ENCODE measurements around the gene PCDHGB1. TPM values are rescaled to one million over a fixed set of nuclear protein-coding genes. Genes with fewer than 3 reads are reported as not detected.
"Not testable (repeated sequence)": the region's sequence is repeated elsewhere in the genome, so short reads cannot be mapped to it uniquely, and the experiment has no call there.

PCDHGB1 gene
- polyA plus RNA-seq, 3 donors, result 1.7 to 1.8 (median 1.7) TPM

- no peak for DNase-seq
Observed at GRCh38 chr5:141382469-141383294, 32.8 kb downstream of the PCDHGB1 start, which contains the start of gene PCDHGA7. Gene PCDHGA7, plus strand, starts transcription at chr5:141382742. Its CDS starts 158 bp downstream, at chr5:141382900.

DNA sequence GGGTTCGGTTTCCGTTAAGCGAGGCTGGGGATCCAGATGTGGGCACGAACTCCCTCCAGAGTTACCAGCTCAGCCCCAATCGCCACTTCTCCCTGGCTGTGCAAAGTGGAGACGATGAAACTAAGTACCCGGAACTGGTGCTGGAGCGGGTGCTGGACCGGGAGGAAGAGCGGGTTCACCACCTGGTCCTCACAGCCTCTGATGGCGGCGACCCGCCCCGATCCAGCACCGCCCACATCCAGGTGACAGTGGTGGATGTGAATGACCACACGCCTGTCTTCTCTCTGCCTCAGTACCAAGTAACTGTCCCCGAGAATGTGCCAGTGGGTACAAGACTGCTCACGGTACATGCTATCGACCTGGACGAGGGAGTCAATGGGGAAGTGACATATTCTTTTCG lies 33.4 kb downstream of the PCDHGB1 start:
- DNase-seq, result no peak

GRCh38 chr5:141384471-141385267 lies 34.8 kb downstream of the PCDHGB1 start:
- DNase-seq, result no peak

- not testable (repeated sequence) for DNase-seq
Observed at GRCh38 chr5:141387557-141388311, 37.8 kb downstream of the PCDHGB1 start, which contains the start of gene PCDHGB4. Gene PCDHGB4, plus strand, starts transcription at chr5:141387698. Its CDS starts 187 bp downstream, at chr5:141387885.

GRCh38 chr5:141388661-141389060 lies 38.8 kb downstream of the PCDHGB1 start:
- DNase-seq, result no peak

GRCh38 chr5:141389153-141390042 lies 39.5 kb downstream of the PCDHGB1 start:
- DNase-seq, result no peak

DNA sequence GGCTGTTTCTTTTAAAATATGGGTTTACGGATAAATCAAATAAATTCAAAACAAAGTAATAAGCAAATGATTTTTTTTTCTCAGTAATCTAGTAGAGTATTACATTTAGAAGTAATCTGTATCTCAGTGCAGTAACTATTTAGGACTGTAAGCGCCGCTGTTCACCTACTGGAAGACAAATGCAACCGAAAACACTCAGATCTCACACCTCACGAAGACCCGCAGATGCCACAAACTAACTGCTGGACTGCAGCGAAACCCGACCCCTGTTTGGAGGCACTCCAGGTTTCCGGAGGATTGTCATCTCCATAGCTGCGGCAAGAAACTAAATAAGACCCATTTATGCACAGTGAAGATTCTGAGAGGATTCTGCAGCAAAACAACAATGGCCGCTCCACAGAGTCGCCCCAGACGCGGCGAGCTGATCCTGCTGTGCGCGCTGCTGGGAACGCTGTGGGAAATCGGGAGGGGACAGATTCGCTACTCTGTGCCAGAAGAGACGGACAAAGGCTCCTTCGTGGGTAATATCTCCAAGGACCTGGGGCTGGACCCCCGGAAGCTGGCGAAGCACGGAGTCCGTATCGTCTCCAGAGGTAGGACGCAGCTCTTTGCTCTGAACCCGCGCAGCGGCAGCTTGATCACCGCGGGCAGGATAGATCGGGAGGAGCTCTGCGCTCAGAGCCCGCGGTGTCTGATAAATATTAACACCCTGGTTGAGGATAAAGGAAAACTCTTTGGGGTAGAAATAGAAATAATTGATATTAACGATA lies 42.7 kb downstream of the PCDHGB1 start, which contains the start of gene PCDHGA8:
PCDHGA8 (plus strand) TSS at position 205 of the 770 bp plus-strand sequence; CDS start at position 386, 181 bp downstream.
- DNase-seq, result no peak

DNA sequence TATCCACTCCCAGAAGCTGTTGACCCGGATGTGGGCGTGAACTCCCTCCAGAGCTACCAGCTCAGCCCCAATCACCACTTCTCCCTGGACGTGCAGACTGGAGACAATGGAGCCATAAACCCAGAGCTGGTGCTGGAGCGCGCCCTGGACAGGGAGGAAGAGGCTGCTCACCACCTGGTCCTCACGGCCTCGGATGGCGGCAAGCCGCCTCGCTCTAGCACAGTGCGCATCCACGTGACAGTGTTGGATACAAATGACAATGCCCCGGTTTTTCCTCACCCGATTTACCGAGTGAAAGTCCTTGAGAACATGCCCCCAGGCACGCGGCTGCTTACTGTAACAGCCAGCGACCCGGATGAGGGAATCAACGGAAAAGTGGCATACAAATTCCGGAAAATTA lies 43.4 kb downstream of the PCDHGB1 start:
- no peak for DNase-seq

DNA sequence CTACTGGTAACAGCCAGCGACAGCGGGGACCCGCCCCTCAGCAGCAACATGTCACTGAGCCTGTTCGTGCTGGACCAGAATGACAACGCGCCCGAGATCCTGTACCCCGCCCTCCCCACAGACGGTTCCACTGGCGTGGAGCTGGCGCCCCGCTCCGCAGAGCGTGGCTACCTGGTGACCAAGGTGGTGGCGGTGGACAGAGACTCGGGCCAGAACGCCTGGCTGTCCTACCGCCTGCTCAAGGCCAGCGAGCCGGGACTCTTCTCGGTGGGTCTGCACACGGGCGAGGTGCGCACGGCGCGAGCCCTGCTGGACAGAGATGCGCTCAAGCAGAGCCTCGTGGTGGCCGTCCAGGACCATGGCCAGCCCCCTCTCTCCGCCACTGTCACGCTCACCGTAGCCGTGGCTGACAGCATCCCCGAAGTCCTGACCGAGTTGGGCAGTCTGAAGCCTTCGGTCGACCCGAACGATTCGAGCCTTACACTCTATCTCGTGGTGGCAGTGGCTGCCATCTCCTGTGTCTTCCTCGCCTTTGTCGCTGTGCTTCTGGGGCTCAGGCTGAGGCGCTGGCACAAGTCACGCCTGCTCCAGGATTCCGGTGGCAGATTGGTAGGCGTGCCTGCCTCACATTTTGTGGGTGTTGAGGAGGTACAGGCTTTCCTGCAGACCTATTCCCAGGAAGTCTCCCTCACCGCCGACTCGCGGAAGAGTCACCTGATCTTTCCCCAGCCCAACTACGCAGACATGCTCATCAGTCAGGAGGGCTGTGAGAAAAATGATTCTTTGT lies 44.7 kb downstream of the PCDHGB1 start:
- DNase-seq, result not testable (repeated sequence)

GRCh38 chr5:141397756-141398551 lies 48.1 kb downstream of the PCDHGB1 start, which contains the start of gene PCDHGB5:
Gene PCDHGB5, plus strand, starts transcription at chr5:141397947. Its CDS starts 181 bp downstream, at chr5:141398128.
- DNase-seq, result not testable (repeated sequence)

DNA sequence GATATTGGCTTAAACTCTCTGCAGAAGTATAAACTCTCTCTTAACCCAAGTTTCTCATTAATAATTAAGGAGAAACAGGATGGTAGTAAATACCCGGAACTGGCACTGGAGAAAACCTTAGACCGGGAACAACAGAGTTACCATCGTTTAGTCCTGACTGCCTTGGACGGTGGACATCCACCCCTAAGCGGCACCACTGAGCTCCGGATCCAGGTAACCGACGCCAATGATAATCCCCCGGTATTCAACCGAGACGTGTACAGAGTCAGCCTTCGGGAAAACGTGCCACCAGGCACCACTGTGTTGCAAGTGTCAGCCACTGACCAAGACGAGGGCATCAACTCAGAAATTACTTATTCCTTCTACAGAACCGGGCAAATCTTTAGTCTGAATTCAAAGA lies 48.7 kb downstream of the PCDHGB1 start:
- no peak for DNase-seq

DNA sequence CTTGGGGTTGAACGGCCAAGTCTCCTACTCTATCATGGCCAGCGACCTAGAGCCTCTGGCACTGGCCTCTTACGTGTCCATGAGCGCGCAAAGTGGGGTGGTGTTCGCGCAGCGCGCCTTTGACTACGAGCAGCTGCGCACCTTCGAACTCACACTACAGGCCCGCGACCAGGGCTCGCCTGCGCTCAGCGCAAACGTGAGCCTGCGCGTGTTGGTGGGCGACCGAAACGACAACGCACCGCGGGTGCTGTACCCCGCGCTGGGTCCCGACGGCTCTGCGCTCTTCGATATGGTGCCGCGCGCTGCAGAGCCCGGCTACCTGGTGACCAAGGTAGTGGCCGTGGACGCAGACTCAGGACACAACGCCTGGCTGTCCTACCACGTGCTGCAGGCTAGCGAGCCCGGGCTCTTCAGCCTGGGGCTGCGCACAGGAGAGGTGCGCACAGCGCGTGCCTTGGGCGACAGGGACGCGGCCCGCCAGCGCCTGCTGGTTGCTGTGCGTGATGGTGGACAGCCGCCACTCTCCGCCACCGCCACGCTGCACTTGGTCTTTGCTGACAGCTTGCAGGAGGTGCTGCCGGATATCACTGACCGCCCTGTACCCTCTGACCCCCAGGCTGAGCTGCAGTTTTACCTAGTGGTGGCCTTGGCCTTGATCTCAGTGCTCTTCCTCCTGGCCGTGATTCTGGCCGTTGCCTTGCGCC lies 49.8 kb downstream of the PCDHGB1 start:
- DNase-seq, result no peak

Other genes with a start within 250 kb of the PCDHGB1 start
- 1 to 10 TPM; 3.7 to 4.7 (median 3.8) TPM for gene PCDHB3, start 249.6 kb upstream of the PCDHGB1 start, polyA plus RNA-seq (ENCODE audit: insufficient read length in 3 of 3)
- 1 to 10 TPM in 2 of 3 donors, under 1 TPM in 1; 0.97 to 2.1 (median 2.0) TPM for gene PCDHB4, start 228.3 kb upstream of the PCDHGB1 start, polyA plus RNA-seq (ENCODE audit: insufficient read length in 3 of 3)
- 1 to 10 TPM; 5.3 to 9.5 (median 9.1) TPM for gene PCDHB5, start 214.9 kb upstream of the PCDHGB1 start, polyA plus RNA-seq (ENCODE audit: insufficient read length in 3 of 3)
- gene PCDHB6, start 200.0 kb upstream of the PCDHGB1 start, polyA plus RNA-seq (ENCODE audit: insufficient read length in 3 of 3), result 1 to 10 TPM; 1.6 to 3.1 (median 3.0) TPM
- 1 to 10 TPM; 3.5 to 4.4 (median 4.2) TPM for gene PCDHB7, start 177.5 kb upstream of the PCDHGB1 start, polyA plus RNA-seq (ENCODE audit: insufficient read length in 3 of 3)
- 1 to 10 TPM; 1.5 to 3.1 (median 2.1) TPM for gene PCDHB8, start 172.3 kb upstream of the PCDHGB1 start, polyA plus RNA-seq (ENCODE audit: insufficient read length in 3 of 3)
- 1 to 10 TPM; 5.1 to 7.4 (median 6.5) TPM for gene PCDHB16, start 167.7 kb upstream of the PCDHGB1 start, polyA plus RNA-seq (ENCODE audit: insufficient read length in 3 of 3)
- 1 to 10 TPM; 3.4 to 4.5 (median 4.1) TPM for gene PCDHB9, start 162.9 kb upstream of the PCDHGB1 start, polyA plus RNA-seq (ENCODE audit: insufficient read length in 3 of 3)
- gene PCDHB10, start 157.7 kb upstream of the PCDHGB1 start, polyA plus RNA-seq (ENCODE audit: insufficient read length in 3 of 3), result 1 to 10 TPM; 4.9 to 6.6 (median 6.4) TPM
- gene PCDHB11, start 150.5 kb upstream of the PCDHGB1 start, polyA plus RNA-seq (ENCODE audit: insufficient read length in 3 of 3), result 1 to 10 TPM; 3.8 to 6.5 (median 4.6) TPM
- 1 to 10 TPM; 3.6 to 4.6 (median 4.5) TPM for gene PCDHB12, start 141.4 kb upstream of the PCDHGB1 start, polyA plus RNA-seq (ENCODE audit: insufficient read length in 3 of 3)
- gene PCDHB13, start 136.2 kb upstream of the PCDHGB1 start, polyA plus RNA-seq (ENCODE audit: insufficient read length in 3 of 3), result 1 to 10 TPM; 6.4 to 7.5 (median 6.9) TPM
- 10 to 100 TPM; 10.1 to 11.2 (median 10.2) TPM for gene PCDHB14, start 126.8 kb upstream of the PCDHGB1 start, polyA plus RNA-seq (ENCODE audit: insufficient read length in 3 of 3)
- gene PCDHB15, start 104.7 kb upstream of the PCDHGB1 start, polyA plus RNA-seq (ENCODE audit: insufficient read length in 3 of 3), result 10 to 100 TPM; 14.3 to 15.2 (median 14.7) TPM
- gene SLC25A2, start 46.0 kb upstream of the PCDHGB1 start, polyA plus RNA-seq (ENCODE audit: insufficient read length in 3 of 3), result under 1 TPM in 2 of 3 donors, not detected in 1; 0.19 to 0.21 TPM
- gene TAF7, start 29.3 kb upstream of the PCDHGB1 start, polyA plus RNA-seq (ENCODE audit: insufficient read length in 3 of 3), result 100 to 1,000 TPM; 137 to 157 (median 148) TPM
- 1 to 10 TPM in 2 of 3 donors, under 1 TPM in 1; 0.81 to 1.7 (median 1.0) TPM for gene PCDHGA1, start 19.6 kb upstream of the PCDHGB1 start, polyA plus RNA-seq (ENCODE audit: insufficient read length in 3 of 3)
- gene PCDHGA2, start 11.3 kb upstream of the PCDHGB1 start, polyA plus RNA-seq (ENCODE audit: insufficient read length in 3 of 3), result 1 to 10 TPM; 6.3 to 8.3 (median 6.4) TPM
- 1 to 10 TPM; 3.4 to 4.5 (median 3.8) TPM for gene PCDHGA3, start 6.3 kb upstream of the PCDHGB1 start, polyA plus RNA-seq (ENCODE audit: insufficient read length in 3 of 3)
- 1 to 10 TPM; 2.3 to 3.0 (median 2.4) TPM for gene PCDHGA4, start 4.9 kb downstream of the PCDHGB1 start, polyA plus RNA-seq (ENCODE audit: insufficient read length in 3 of 3)
- gene PCDHGB2, start 9.9 kb downstream of the PCDHGB1 start, polyA plus RNA-seq (ENCODE audit: insufficient read length in 3 of 3), result 1 to 10 TPM; 3.5 to 4.9 (median 3.6) TPM
- 1 to 10 TPM; 2.6 to 3.2 (median 2.6) TPM for gene PCDHGA5, start 14.1 kb downstream of the PCDHGB1 start, polyA plus RNA-seq (ENCODE audit: insufficient read length in 3 of 3)
- gene PCDHGB3, start 20.1 kb downstream of the PCDHGB1 start, polyA plus RNA-seq (ENCODE audit: insufficient read length in 3 of 3), result 1 to 10 TPM; 1.9 to 2.6 (median 2.5) TPM
- 1 to 10 TPM; 6.4 to 8.5 (median 7.9) TPM for gene PCDHGA6, start 23.8 kb downstream of the PCDHGB1 start, polyA plus RNA-seq (ENCODE audit: insufficient read length in 3 of 3)
- 1 to 10 TPM; 2.2 to 2.5 (median 2.5) TPM for gene PCDHGA7, start 32.6 kb downstream of the PCDHGB1 start, polyA plus RNA-seq (ENCODE audit: insufficient read length in 3 of 3)
- gene PCDHGB4, start 37.6 kb downstream of the PCDHGB1 start, polyA plus RNA-seq (ENCODE audit: insufficient read length in 3 of 3), result 1 to 10 TPM; 4.9 to 6.2 (median 6.2) TPM
- gene PCDHGA8, start 42.5 kb downstream of the PCDHGB1 start, polyA plus RNA-seq (ENCODE audit: insufficient read length in 3 of 3), result under 1 TPM; 0.78 to 0.85 (median 0.81) TPM
- gene PCDHGB5, start 47.8 kb downstream of the PCDHGB1 start, polyA plus RNA-seq (ENCODE audit: insufficient read length in 3 of 3), result 10 to 100 TPM in 1 of 3 donors, 1 to 10 TPM in 2; 9.3 to 12.0 (median 9.7) TPM
- 1 to 10 TPM; 4.8 to 6.1 (median 5.5) TPM for gene PCDHGA9, start 52.7 kb downstream of the PCDHGB1 start, polyA plus RNA-seq (ENCODE audit: insufficient read length in 3 of 3)
- gene PCDHGB6, start 57.9 kb downstream of the PCDHGB1 start, polyA plus RNA-seq (ENCODE audit: insufficient read length in 3 of 3), result 1 to 10 TPM; 6.8 to 7.8 (median 7.3) TPM
- 1 to 10 TPM; 3.1 to 3.7 (median 3.4) TPM for gene PCDHGA10, start 62.9 kb downstream of the PCDHGB1 start, polyA plus RNA-seq (ENCODE audit: insufficient read length in 3 of 3)
- 10 to 100 TPM; 11.0 to 17.3 (median 16.1) TPM for gene PCDHGB7, start 67.6 kb downstream of the PCDHGB1 start, polyA plus RNA-seq (ENCODE audit: insufficient read length in 3 of 3)
- 1 to 10 TPM; 3.8 to 6.3 (median 4.9) TPM for gene PCDHGA11, start 71.0 kb downstream of the PCDHGB1 start, polyA plus RNA-seq (ENCODE audit: insufficient read length in 3 of 3)
- 1 to 10 TPM; 1.1 to 2.9 (median 1.8) TPM for gene PCDHGA12, start 80.4 kb downstream of the PCDHGB1 start, polyA plus RNA-seq (ENCODE audit: insufficient read length in 3 of 3)
- 100 to 1,000 TPM in 1 of 3 donors, 10 to 100 TPM in 2; 91.6 to 131 (median 92.5) TPM for gene PCDHGC3, start 125.9 kb downstream of the PCDHGB1 start, polyA plus RNA-seq (ENCODE audit: insufficient read length in 3 of 3)
- gene PCDHGC4, start 134.9 kb downstream of the PCDHGB1 start, polyA plus RNA-seq (ENCODE audit: insufficient read length in 3 of 3), result 1 to 10 TPM; 3.3 to 4.3 (median 3.8) TPM
- 1 to 10 TPM in 1 of 3 donors, under 1 TPM in 2; 0.40 to 1.1 (median 0.93) TPM for gene PCDHGC5, start 139.0 kb downstream of the PCDHGB1 start, polyA plus RNA-seq (ENCODE audit: insufficient read length in 3 of 3)

Measured in renal pelvis (tissue), 4 donors.